ENCODE results near the gene KRAS. TPM values are rescaled to one million over a fixed set of nuclear protein-coding genes. Genes with fewer than 3 reads are reported as not detected.

KRAS gene
- total and polyA plus RNA-seq, 2 of the 13 experiments (the other 11 are each of a cell fraction or from before 2014, with no cell fraction given): 6.5 to 9.8 TPM

- peak; percentile 38; the same call in 1 of the 2 replicates for TF ChIP-seq ZNF292 (CRISPR knock-in tag; IDR thresholded peaks at IDR 0.05; ENCODE audit: borderline replicate concordance, low read depth)
- TF ChIP-seq RBM39 (IDR thresholded peaks at IDR 0.05; ENCODE audit: low read depth, low read length, poor library complexity, severe bottlenecking): peak; percentile 3
- no peak for TF ChIP-seq ZSCAN5A (CRISPR knock-in tag; IDR thresholded peaks at IDR 0.05; ENCODE audit: borderline replicate concordance)
- TF ChIP-seq PRPF4 (IDR thresholded peaks at IDR 0.05; ENCODE audit: low read depth, low read length, poor library complexity, severe bottlenecking): no peak
- 0 out of 2 replicates have a peak, but pooled peaks have one; percentile 27 for TF ChIP-seq ZSCAN25 (CRISPR knock-in tag; IDR thresholded peaks at IDR 0.05)
- TF ChIP-seq HMGA1 (CRISPR knock-in tag; conservative IDR thresholded peaks at IDR 0.05): no peak
- no peak for TF ChIP-seq PHB2 (IDR thresholded peaks at IDR 0.05; ENCODE audit: partially characterized antibody)
- TF ChIP-seq THYN1 (CRISPR knock-in tag; IDR thresholded peaks at IDR 0.05; ENCODE audit: borderline replicate concordance, low read depth): no peak
- TF ChIP-seq PRDM10 (CRISPR knock-in tag; IDR thresholded peaks at IDR 0.05; ENCODE audit: low read depth): no peak
- TF ChIP-seq DDIT3 (CRISPR knock-in tag; IDR thresholded peaks at IDR 0.05): no peak
- no peak for TF ChIP-seq ZBTB33 (CRISPR knock-in tag; IDR thresholded peaks at IDR 0.05)
- no peak for TF ChIP-seq LCORL (IDR thresholded peaks at IDR 0.05)
- 0 out of 2 replicates have a peak, but pooled peaks have one; percentile 4 for TF ChIP-seq LCORL (CRISPR knock-in tag; IDR thresholded peaks at IDR 0.05)
- no peak for TF ChIP-seq RFX3 (CRISPR knock-in tag; IDR thresholded peaks at IDR 0.05)
- TF ChIP-seq XBP1 (CRISPR knock-in tag; IDR thresholded peaks at IDR 0.05): no peak
- TF ChIP-seq ARID4A (CRISPR knock-in tag; IDR thresholded peaks at IDR 0.05; ENCODE audit: borderline replicate concordance): no peak
These were observed 594 bp downstream of the KRAS start (continued) for GRCh38 chr12:25249931-25250738.
